ENCODE measurements around the gene FAM20C.

The FAM20C gene

GRCh38 chr7:208130-208673 is 15.8 kb downstream of the FAM20C start:
- no peak for DNase-seq (ENCODE audit: low spot score)
- peak; percentile 97 for FAIRE-seq

GRCh38 chr7:208816-209215 is 16.4 kb downstream of the FAM20C start:
- FAIRE-seq (no peak), DNase-seq (ENCODE audit: low spot score) (no peak)

DNA sequence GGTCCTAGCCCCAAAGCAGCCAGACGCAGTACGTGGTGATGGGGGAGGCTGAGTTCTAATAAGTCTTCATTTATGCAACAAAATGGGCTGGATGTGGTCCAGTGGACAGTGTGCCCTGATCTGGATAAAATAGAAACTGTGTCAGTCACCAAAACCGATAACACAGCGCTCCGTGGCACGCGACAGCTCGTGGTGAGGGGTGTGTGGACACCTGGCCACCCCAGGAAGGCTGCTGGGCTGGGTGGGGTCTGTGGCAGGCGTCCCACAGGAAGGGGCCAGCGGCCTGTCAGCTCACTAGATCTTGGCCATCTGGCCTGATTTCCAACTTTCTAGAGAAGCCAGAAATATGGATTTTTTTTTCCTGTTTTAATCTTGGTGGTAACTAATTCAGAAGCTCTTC is 17.0 kb downstream of the FAM20C start:
- no peak for FAIRE-seq

GRCh38 chr7:209906-210305 is 17.5 kb downstream of the FAM20C start:
- FAIRE-seq, result no peak
- no peak for DNase-seq (ENCODE audit: low spot score)

More for the DNA sequence above, 17.0 kb downstream of the FAM20C start:
- DNase-seq (ENCODE audit: low spot score), result no peak

GRCh38 chr7:210401-210925 is 18.1 kb downstream of the FAM20C start:
- no peak for FAIRE-seq
- no peak for DNase-seq (ENCODE audit: low spot score)

GRCh38 chr7:211033-211714 is 18.8 kb downstream of the FAM20C start:
- no peak for DNase-seq (ENCODE audit: low spot score)
- no peak for FAIRE-seq

DNA sequence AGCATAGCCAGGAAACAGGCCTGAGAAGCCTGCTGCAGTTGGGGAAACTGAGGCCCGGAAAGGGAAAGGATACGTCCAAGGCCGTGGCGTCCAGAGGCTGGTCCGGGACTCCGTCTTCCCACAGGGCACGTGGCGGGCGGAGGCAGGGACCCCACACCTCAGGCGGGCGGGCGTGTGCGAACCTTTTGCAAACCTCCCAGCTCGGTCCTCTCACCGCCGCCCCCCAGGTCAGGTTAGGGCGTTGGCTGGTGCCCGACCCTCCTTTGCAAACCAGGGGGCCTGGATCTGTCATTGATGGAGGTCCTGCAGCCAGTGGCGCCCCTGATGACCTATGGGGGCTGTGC is 19.3 kb downstream of the FAM20C start:
- DNase-seq (ENCODE audit: low spot score), result no peak
- FAIRE-seq, result no peak

GRCh38 chr7:212754-213153 is 20.4 kb downstream of the FAM20C start:
- DNase-seq (ENCODE audit: low spot score), result no peak
- peak; percentile 84 for FAIRE-seq

DNA sequence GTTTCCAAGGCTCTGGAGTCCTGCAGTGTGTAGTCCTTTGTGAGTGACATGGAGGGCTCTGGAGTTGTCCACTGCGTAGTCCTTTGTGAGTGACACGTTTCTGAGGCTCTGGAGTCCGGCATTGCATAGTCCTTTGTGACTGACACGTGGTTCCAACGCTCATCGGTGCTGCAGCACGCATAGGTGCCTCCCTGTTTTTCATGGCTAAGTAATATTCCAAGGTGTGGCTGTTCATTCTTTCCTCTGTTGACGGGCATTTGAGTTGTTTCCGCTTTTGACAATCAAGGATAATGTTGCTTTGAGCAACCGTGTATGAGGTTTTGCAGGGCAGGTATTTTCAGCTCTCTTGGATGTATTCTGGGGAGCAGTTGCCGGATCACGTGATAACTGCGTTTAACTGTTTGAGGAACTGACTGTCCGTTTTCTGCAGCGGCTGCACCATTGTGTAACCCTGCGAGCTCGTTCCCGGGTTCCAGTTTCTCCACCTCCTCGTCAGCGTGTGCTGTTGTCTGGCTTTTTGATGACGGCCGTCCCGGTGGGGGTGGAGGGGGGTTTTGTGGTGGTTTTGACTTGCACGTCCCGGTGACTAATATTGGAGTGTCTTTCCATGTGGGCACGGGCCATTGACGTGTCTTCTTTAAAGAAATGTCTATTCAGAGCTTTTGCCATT is 21.1 kb downstream of the FAM20C start:
- FAIRE-seq, result no peak
- DNase-seq (ENCODE audit: low spot score), result peak; percentile 60

GRCh38 chr7:214410-215212 is 22.2 kb downstream of the FAM20C start:
- FAIRE-seq, result peak; percentile 97
- peak; percentile 91 for DNase-seq (ENCODE audit: low spot score)

DNA sequence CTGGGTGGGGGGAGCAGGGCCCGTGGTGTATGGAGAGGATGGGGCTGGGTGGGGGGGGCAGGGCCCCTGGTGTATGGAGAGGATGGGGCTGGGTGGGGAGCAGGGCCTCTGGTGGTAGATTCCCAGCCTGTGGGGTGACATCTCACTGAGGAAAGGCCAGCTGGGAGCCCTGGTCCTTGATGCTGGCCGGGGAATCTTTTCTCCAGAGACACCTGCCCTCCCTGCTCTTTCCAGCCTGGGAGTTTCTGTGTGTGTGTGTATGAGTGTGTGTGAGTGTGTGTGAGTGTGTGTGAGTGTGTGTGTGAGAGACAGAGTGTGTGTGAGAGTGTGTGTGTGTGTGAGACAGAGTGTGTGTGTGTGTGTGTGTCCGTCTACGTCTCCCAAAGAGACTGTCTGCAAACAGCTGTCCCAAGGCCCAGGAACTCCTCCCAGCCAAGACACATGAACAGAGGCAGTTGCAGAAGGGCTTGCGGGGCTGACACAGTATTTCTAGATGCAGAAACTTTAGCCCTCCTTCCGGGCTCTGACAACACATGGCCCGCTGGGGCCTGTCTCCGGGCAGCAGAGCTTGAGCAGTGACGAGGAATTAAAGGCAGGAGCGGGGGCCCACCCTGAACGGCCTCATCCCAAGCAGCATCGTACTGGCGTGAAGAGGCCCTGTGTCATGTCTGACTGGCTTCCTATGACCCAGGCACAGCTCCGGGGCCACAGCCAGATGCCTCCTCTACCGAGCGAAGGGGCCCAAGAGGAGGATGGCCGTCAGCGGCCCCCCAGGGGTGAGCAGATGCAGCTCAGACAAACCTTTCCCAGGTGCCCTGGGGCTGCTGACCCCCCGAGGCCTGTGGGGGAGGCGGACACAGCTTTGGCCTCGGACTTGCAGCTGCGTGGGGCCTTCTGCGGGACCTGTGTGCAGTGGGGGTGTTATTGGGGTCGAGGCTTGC is 24.3 kb downstream of the FAM20C start:
- FAIRE-seq, result peak; percentile 84

DNA sequence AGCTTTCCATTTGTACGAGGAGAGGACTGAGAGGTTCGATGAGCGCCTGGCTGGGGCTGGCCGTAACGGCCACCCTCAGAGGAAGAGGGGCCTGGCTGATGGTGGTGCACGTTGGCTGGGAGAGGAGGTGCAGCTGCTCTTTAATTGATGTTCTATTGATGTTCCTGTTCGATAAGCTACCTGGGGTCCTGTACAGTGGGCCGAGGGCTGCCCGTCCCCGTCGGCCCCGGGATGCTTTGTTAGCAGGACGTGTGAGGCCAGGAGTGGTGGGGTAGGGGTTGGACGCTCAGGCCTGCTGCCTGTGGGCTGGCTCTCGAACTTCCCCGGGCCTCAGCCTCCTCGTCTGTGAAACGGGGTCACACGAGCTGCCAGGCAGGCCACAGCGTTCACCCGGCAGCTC is 25.4 kb downstream of the FAM20C start:
- FAIRE-seq (no peak), DNase-seq (ENCODE audit: low spot score) (no peak)

More for the DNA sequence above, 24.3 kb downstream of the FAM20C start:
- no peak for DNase-seq (ENCODE audit: low spot score)

DNA sequence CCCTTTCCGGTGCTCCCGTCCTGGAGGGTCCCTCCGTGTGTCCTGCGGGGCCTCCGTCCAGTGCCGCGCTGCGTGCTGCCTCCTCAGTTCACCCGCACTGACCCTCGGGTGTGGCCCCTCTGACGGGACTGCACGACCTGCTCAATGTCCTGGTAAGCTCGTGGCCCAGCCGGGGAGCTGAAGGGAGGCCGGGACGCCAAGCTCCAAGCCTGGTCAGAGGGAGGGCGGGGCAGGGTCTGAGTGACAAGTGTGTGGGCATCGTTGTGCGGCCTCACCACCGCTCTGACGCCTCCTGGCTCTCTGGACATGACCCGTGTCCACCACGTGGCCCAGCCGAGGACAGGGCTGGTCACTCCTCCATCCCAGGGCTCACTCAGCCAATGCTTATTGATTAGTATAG is 25.9 kb downstream of the FAM20C start:
- no peak for FAIRE-seq
- no peak for DNase-seq (ENCODE audit: low spot score)

DNA sequence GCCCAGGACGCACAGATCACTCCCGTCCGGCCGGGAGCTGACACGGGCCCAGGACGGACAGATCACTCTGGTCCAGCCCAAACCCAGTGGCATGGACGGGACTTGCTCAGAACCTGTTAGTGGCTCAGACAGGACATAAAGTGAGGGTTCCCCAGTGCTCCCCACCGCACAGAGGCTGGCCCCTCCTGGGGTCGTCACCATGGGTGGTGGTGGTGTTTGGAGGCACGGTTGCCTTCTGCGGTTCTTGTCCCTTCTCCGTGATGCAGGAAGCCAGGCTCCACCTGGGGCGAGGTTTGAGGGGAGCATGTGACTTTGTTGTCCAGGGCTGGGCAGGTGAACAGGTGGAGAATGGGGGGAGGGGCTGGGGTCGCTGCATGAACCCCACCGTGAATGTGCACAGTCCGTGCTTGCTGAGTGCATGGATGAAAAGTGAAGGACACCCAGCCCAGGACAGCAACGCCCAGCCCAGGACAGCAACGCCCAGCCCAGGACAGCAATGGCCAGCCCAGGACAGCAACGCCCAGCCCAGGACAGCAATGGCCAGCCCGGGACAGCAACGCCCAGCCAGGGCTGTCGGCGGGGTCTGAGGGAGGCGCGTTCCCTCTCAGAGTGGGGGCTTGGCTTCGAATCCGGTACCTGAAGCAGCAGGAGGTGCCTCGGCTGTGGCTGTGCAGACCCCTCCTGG is 26.7 kb downstream of the FAM20C start:
- DNase-seq (ENCODE audit: low spot score), result no peak
- FAIRE-seq, result peak; percentile 42

DNA sequence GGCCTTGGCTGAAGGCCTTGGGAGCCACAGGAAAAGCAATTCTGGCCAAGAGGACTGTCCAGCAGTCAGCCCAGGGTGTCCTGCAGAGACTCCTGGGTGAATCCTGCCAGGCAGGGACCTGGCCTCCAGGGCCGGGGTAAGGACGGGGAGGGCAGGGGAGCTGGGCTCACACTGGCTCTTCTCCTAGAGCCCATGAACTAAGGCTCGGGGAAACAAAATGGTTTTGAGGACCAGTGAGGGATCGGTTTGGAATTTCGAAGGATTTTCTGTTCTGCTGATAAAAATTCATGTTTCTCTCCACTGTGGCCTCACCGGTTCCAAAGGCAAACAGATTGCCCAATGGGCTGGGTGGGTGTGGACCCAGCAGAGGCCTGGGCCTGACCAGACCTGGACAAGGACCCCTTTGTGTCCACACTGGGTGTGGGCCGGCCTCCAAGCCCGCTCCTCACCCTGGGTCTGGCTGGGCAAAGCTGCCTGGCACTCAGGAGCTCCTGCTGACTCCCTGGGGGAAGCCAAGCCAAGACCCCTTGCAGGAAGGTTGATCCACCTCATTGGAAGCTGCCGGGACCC is 27.3 kb downstream of the FAM20C start:
- FAIRE-seq, result no peak

DNA sequence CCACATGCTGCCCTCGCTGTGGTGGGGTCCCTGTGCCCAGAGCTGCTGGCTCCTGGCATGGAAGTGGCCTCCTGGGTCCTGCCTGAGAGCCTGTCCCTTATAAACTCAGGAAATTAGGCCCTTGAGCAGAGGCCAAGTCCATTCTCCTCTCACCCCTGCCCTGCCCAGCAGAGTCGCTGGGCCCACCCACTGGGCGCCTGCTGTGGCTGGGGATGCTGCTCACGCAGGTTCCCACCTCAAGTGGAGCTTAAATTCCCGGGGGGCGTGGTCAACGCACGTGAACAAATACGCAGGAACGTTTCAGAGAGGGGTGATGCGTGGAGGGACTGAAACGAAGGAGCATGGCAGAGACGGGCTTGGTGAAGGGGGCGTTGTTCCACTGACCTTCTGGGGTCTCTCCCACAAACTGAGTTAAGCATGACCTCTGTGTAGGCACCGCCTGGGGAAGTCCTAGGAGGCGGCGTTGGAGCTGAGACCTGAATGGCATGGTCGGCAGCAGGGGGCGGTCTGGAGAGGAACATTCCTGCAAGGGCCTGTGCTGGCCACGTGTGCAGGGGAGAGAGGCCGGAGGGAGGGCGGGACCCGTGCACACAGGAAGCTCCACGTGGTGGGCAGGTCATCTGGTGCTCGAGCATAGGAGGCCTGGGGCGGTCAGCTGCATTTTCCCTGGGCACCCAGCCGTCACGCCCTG is 27.9 kb downstream of the FAM20C start:
- FAIRE-seq (no peak), DNase-seq (ENCODE audit: low spot score) (no peak)

More for the DNA sequence above, 27.3 kb downstream of the FAM20C start:
- DNase-seq (ENCODE audit: low spot score), result no peak

DNA sequence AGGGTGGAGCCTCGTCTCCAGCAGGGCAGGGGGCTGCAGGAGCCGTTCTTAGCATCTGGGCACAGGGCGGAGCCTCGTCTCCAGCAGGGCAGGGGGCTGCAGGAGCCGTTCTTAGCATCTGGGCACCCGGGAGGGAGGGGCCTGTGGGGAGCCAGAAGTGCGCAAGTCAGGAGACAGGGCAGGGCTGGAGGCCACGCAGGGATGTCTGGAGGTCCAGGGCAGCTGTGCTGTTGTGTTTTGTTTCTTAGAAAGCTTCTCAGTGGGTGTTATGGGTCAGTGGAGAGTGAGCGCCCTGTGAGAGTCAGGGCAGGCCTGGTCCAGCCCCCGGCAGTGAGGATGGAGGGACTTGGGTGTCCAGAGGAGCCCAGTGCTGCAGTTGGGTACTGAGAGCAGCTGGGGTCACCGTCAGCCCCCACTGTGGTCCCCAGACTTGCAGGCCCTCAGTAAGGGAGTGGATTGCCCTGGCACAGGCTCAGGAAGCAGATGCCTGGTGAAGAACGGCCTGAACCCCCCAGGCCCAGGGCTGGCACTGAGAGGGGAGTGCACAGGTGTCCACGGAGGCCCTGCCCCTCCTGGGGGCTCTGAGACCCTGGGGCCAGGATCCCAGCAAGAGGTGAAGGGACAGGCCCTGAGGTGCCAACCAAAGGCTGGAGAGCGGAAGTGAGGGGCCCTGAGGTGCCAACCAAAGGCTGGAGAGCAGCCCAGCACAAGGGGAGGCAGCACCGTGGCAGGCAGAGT is 29.8 kb downstream of the FAM20C start:
- DNase-seq (ENCODE audit: low spot score) (no peak), FAIRE-seq (no peak)

DNA sequence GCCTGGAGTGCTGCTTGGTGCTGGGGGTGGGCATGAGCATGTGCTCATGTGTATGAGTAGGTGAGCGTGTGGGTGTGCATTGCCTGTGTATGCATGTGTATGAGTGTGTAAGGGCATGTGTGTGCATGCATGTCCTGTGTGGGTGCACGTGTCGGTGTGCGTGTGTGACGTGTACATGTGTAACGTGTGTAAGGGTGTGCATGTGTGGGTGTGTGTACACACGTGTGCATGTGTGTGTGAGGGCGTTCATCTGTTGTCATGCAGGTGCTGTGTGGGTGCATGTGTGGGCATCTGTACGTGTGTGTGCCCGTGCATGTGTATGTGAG is 30.3 kb downstream of the FAM20C start:
- no peak for DNase-seq (ENCODE audit: low spot score)
- peak; percentile 97 for FAIRE-seq
